DMS114 treated with DMSO at 0.1 percent for 48 hours (cell line): ENCODE results near the gene DEFB119.
"Not testable (repeated sequence)": the region's sequence is repeated elsewhere in the genome, so short reads cannot be mapped to it uniquely, and the experiment has no call there.

Experiments used
- DNase-seq: peaks from one replicate; lab custom pipeline; 2025; ENCODE audit not compliant: unreplicated experiment; lab: John Stamatoyannopoulos, UW

DEFB119 gene

GRCh38 chr20:31390490-31390889 lies at the start of gene DEFB119:
Gene DEFB119, minus strand, starts transcription at chr20:31390590. Its CDS starts 107 bp downstream, at chr20:31390483.
- DNase-seq = no peak

GRCh38 chr20:31430568-31431115 lies 40.3 kb upstream of the DEFB119 start:
- no peak for DNase-seq

GRCh38 chr20:31427576-31427975 lies 37.2 kb upstream of the DEFB119 start:
- DNase-seq = not testable (repeated sequence)

GRCh38 chr20:31426891-31427551 lies 36.6 kb upstream of the DEFB119 start:
- DNase-seq = not testable (repeated sequence)

- no peak for DNase-seq
Measured at GRCh38 chr20:31425797-31426196, 35.4 kb upstream of the DEFB119 start.

GRCh38 chr20:31418307-31418706 lies 27.9 kb upstream of the DEFB119 start:
- DNase-seq = no peak

- DNase-seq = no peak
Measured at GRCh38 chr20:31415653-31416052, 25.3 kb upstream of the DEFB119 start.

GRCh38 chr20:31414381-31414780 lies 24.0 kb upstream of the DEFB119 start:
- no peak for DNase-seq

- DNase-seq = no peak
Measured at GRCh38 chr20:31410011-31410410, 19.6 kb upstream of the DEFB119 start.

GRCh38 chr20:31406115-31406514 lies 15.7 kb upstream of the DEFB119 start, which contains the start of gene DEFB121:
Gene DEFB121, minus strand, starts transcription at chr20:31406215. Its CDS starts 63 bp downstream, at chr20:31406152.
- DNase-seq = no peak

- no peak for DNase-seq
Measured at GRCh38 chr20:31403886-31404285, 13.5 kb upstream of the DEFB119 start.

- no peak for DNase-seq
Measured at GRCh38 chr20:31394900-31395299, 4.5 kb upstream of the DEFB119 start.

- no peak for DNase-seq
Measured at GRCh38 chr20:31392836-31393235, 2.4 kb upstream of the DEFB119 start.

- no peak for DNase-seq
Measured at GRCh38 chr20:31374346-31374745, 16.0 kb downstream of the DEFB119 start.

- DNase-seq = no peak
Measured at GRCh38 chr20:31368301-31368700, 22.1 kb downstream of the DEFB119 start, which contains the start of gene DEFB118. Gene DEFB118, plus strand, starts transcription at chr20:31368601. Its CDS starts 50 bp downstream, at chr20:31368651.

- not testable (repeated sequence) for DNase-seq
Measured at GRCh38 chr20:31364272-31364671, 26.1 kb downstream of the DEFB119 start.

- DNase-seq = no peak
Measured at GRCh38 chr20:31363295-31363694, 27.1 kb downstream of the DEFB119 start.

- DNase-seq = no peak
Measured at GRCh38 chr20:31355981-31356380, 34.4 kb downstream of the DEFB119 start.

GRCh38 chr20:31341470-31341869 lies 48.9 kb downstream of the DEFB119 start:
- no peak for DNase-seq

- DNase-seq = no peak
Measured at GRCh38 chr20:31330893-31331292, 59.5 kb downstream of the DEFB119 start.
